Ascending aorta (tissue), 2 donors: ENCODE results near the gene SPACDR. TPM values are rescaled to one million over a fixed set of nuclear protein-coding genes. Genes with fewer than 3 reads are reported as not detected.
A peak's percentile ranks its signal among the peaks of the same experiment; 100 is the strongest.

ENCODE experiments used
- DNase-seq, 2 donors: peaks; one replicate each; pipeline ENCODE4 v3.0.0-alpha.2; 2019; ENCODE audit warnings: low spot score in 2 of 2
- H3K27ac ChIP-seq, 2 donors: fragments of 200-600 bp; sonication (generic); one replicate each; pipeline ENCODE4 v1.5.1; 2016 to 2017; ENCODE audit warnings: mild to moderate bottlenecking in 1 of 2
- H3K27me3 ChIP-seq: fragments of 200-600 bp; sonication (generic); one replicate; pipeline ENCODE4 v1.5.1; 2017
- H3K36me3 ChIP-seq, 2 donors: fragments of 200-600 bp; sonication (generic); one replicate each; pipeline ENCODE4 v1.5.1; 2016
- H3K4me1 ChIP-seq, 2 donors: fragments of 200-600 bp; sonication (generic); one replicate each; pipeline ENCODE4 v1.5.1; 2016 to 2017; ENCODE audit warnings: mild to moderate bottlenecking in 1 of 2
- H3K4me3 ChIP-seq, 2 donors: fragments of 200-600 bp; sonication (generic); one replicate each; pipeline ENCODE4 v1.5.1; 2016 to 2017; ENCODE audit warnings: mild to moderate bottlenecking in 1 of 2
- H3K9me3 ChIP-seq, 2 donors: fragments of 200-600 bp; sonication (generic); one replicate each; pipeline ENCODE4 v1.5.1; 2016
- CTCF ChIP-seq, 3 experiments: fragments of 200-600 bp in 2 of 3; fragments of 450-650 bp in 1 of 3; sonication (generic) in 2 of 3; IDR thresholded peaks; one replicate each; pipeline ENCODE4 v1.5.1; 2016 to 2019; ENCODE audit warnings: antibody characterized with exemption in 3 of 3, mild to moderate bottlenecking in 1 of 3, moderate library complexity in 1 of 3
- intact Hi-C: fragments of 100-400 bp; cut with DNase I; formaldehyde crosslinking; loops from one replicate; pipeline ENCODE4 v1.15.1; 2023
- total RNA-seq: library from RNA; depleted of rRNA; stranded (reverse); fragments of >200 nt; gene quantifications from one replicate; pipeline ENCODE4 v1.1.0, GENCODE V29; 2016

The SPACDR gene
- total RNA-seq, 1 donor from 2014 or later: not detected

- H3K27me3 ChIP-seq: no peaks in the 10 kb centered on the region
- no peak for TF ChIP-seq CTCF (IDR thresholded peaks at IDR 0.05)
These were observed 37.5 kb downstream of the SPACDR start for GRCh38 chr7:100426516-100426915.

GRCh38 chr7:100425347-100425746 lies 38.7 kb downstream of the SPACDR start:
- peaks cover 4% of the 10 kb centered on the region in 2 donors for H3K4me1 ChIP-seq
- no peak for TF ChIP-seq CTCF (IDR thresholded peaks at IDR 0.05)
- no peak overlapping the region for H3K4me3 ChIP-seq
- peaks cover 0 to 6% of the 10 kb centered on the region in 2 donors for H3K36me3 ChIP-seq
- H3K27ac ChIP-seq: no peak overlapping the region
- no peaks in the 10 kb centered on the region for H3K27me3 ChIP-seq
- intact Hi-C loops: loop anchor here (5.0 to 10.0 kb wide), 2 partner anchors 301 to 442 kb away; partner anchors contain the start of genes MBLAC1 and TRIP6
- DNase-seq: no peak
- no peaks in the 10 kb centered on the region for H3K9me3 ChIP-seq

More at GRCh38 chr7:100426516-100426915, 37.5 kb downstream of the SPACDR start:
- H3K4me3 ChIP-seq: no peak overlapping the region
- H3K27ac ChIP-seq: no peak overlapping the region
- H3K9me3 ChIP-seq: no peaks in the 10 kb centered on the region
- intact Hi-C loops: loop anchor here (5.0 to 10.0 kb wide), 2 partner anchors 302 to 441 kb away; partner anchors contain the start of genes MBLAC1 and TRIP6
- peaks cover 4 to 14% of the 10 kb centered on the region in 2 donors for H3K4me1 ChIP-seq
- peaks cover 0 to 6% of the 10 kb centered on the region in 2 donors for H3K36me3 ChIP-seq
- DNase-seq: no peak

GRCh38 chr7:100423315-100423714 lies 40.7 kb downstream of the SPACDR start:
- no peak for TF ChIP-seq CTCF (IDR thresholded peaks at IDR 0.05)
- peaks cover 0 to 6% of the 10 kb centered on the region in 2 donors for H3K36me3 ChIP-seq
- intact Hi-C loops: loop anchor here (10.0 kb wide), 1 partner anchor 299 kb away; the partner anchor contains the start of gene MBLAC1
- no peak overlapping the region for H3K27ac ChIP-seq
- no peaks in the 10 kb centered on the region for H3K9me3 ChIP-seq
- no peak overlapping the region for H3K4me3 ChIP-seq
- H3K27me3 ChIP-seq: no peaks in the 10 kb centered on the region
- DNase-seq: no peak
- peaks cover 4% of the 10 kb centered on the region in 2 donors for H3K4me1 ChIP-seq

- peak in 1 of 2 donors; percentile 19 for DNase-seq
- Histone ChIP-seq H3K27me3 (no peaks in the 10 kb centered on the region), H3K9me3 (no peaks in the 10 kb centered on the region), H3K36me3 (peaks cover 0 to 6% of the 10 kb centered on the region in 2 donors), H3K4me3 (no peak overlapping the region), H3K4me1 (no peaks in the 10 kb centered on the region), H3K27ac (no peak overlapping the region)
- no peak for TF ChIP-seq CTCF (IDR thresholded peaks at IDR 0.05)
- intact Hi-C loops: loop anchor here (10.0 kb wide), 1 partner anchor 295 kb away; the partner anchor contains the start of gene MBLAC1
These were observed 44.3 kb downstream of the SPACDR start for GRCh38 chr7:100419660-100420226.

GRCh38 chr7:100418930-100419659 lies 45.0 kb downstream of the SPACDR start:
- Histone ChIP-seq H3K27me3 (no peaks in the 10 kb centered on the region), H3K4me3 (no peak overlapping the region), H3K36me3 (no peaks in the 10 kb centered on the region), H3K27ac (no peak overlapping the region), H3K4me1 (no peaks in the 10 kb centered on the region), H3K9me3 (no peaks in the 10 kb centered on the region)
- DNase-seq: no peak
- TF ChIP-seq CTCF (IDR thresholded peaks at IDR 0.05): no peak
- intact Hi-C loops: no loop called here
